GM18861 (cell line): ENCODE results near the gene RCOR3.
"Not testable (repeated sequence)": the region's sequence is repeated elsewhere in the genome, so short reads cannot be mapped to it uniquely, and the experiment has no call there.

Source experiments
- ATAC-seq: cut with Tn5 transposase; IDR thresholded peaks from one replicate; pipeline ENCODE4 v1.9.1; 2021; ENCODE audit not compliant: unreplicated experiment

RCOR3 gene

DNA sequence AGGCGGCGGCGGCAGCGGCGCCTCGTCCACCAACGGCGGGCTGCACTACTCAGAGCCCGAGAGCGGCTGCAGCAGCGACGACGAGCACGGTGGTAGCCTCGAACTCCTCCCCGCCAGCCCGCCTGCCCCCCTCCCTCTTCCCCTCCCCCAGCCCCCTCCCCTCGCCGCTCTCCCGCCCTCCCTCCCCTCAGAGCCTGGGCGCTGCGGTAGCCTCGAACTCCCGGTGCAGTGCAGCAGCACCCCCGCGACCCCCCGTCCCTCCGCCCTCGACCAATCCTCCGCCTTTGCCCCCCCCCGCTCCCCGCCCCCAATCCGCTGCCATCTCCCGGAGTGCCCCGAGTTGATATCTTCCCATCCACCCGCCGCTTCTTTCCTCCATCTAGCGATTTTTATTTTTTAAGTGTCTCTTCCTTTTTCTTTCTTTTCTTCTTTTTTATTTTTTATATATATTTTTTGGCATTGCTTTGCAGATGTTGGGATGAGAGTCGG is 516 bp downstream of the RCOR3 start:
- no peak for ATAC-seq

DNA sequence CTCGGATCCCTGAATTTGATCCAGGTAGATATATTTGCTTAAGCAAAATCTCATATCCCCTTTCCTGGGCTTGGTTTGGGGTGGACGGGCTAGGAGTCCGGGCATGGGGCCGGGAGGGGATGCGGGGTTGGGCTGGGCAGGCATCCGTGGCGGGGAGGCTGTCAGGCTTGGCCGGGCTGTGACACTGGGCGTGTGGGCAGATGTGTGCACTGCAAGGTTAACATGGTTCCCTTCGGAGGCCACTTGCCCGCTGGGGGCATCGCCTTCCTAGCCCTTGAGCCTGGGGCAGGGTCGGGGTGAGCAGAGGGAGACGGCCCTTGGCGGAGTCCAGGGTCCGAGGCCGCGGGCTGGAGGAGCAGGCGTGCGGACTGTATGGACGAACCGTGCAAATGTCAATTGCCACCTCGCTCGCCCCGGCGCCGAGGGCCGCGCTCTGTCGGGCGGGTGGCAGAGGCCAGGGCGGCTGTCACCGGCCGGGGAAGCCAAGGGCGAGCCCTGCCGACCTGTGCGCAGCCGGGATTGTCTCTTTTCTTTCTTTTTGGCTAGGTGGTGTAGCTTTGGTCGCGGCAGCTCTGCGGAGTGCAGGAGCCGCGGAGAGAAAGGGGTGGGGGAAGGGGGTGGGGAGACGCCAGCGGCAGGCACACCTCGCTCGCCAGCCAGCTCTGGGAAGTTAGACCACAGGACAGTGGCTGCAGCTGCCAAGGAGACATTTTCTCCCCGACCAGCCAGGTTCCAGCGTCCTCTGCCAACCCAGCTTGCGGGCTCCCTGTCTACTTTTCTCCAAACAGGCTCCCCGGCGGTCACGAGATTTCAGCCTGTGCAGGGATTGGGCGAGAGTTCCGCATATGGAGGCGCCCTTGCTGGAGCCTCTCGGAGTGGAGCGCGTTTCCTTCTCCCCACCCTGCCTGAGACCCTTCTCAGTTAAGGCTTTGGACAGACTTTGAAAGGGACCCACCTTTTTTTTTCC is 1.3 kb downstream of the RCOR3 start:
- ATAC-seq, result peak; percentile 28

DNA sequence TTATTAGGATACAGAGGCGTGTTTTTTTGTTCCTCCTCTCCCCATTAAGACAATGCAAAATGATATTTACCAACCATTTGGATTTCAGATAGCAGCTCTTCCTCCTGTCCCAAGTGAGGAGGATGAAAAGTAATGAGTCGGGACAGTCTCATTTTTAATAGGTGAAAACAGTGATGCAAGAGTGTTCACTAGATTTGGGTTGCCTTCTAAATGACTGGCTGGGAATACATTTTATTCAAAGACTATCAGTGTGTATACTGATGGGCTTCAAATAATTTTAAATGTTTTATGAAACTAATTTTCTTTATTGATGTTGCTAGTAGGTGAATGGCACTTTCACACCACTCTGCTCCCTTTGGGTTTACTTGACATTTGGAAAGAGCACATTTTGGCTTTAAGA is 2.1 kb downstream of the RCOR3 start:
- ATAC-seq, result no peak

DNA sequence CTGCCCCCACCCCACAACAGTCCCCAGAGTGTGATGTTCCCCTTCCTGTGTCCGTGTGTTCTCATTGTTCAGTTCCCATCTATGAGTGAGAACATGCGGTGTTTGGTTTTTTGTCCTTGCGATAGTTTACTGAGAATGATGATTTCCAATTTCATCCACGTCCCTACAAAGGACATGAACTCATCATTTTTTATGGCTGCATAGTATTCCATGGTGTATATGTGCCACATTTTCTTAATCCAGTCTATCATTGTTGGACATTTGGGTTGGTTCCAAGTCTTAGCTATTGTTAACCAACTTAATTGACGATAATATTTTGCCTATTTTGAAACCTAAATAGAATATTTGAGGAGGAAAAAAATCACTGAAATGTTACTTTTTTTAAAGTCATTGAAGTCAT is 3.9 kb downstream of the RCOR3 start:
- not testable (repeated sequence) for ATAC-seq

DNA sequence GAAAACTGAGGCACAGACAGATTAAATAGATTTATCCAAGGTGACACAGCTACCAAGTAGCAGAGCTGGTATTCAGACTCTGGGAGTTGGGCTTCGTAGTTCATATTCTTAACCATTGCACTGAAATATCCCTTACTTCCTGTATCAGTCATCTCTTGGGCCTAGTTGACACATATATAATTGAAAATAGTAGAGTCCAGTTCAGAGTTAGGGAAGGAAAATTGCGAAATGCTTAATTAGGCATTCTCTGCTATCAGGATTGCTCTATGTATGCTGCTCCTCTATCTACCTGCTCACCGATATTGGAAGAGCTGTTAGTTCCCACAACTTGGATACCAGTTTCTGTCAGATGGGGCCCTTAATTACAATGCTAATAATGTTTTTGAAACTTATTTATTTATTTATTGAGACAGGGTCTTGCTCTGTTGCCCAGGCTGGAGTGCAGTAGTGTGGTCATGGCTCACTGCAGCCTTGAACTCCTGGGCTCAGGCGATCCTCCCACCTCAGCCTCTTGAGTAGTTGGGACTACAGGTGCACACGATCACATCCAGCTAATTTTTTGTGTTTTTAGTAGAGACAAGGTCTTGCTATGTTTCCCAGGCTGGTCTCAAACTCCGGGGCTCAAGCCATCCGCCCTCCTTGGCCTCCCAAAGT is 8.2 kb downstream of the RCOR3 start:
- no peak for ATAC-seq

DNA sequence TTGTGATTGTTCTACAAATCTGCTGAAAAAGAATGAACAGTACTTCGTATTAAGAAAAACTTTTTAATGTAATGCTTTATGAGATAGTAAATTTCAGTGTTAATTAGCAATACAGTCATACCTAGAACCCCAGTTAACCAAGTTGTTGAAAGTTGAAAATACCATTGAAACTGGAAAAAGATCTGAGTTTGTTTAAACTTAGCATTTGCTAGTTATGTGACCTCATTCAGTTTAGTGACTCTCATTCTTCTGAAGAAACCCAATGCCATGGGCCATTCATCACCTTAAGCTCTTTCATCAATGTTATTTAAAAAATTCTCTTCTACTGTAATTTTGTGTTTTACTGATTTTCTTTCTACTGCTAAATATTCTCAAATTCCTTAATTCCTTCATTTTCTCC is 20.2 kb downstream of the RCOR3 start:
- no peak for ATAC-seq

DNA sequence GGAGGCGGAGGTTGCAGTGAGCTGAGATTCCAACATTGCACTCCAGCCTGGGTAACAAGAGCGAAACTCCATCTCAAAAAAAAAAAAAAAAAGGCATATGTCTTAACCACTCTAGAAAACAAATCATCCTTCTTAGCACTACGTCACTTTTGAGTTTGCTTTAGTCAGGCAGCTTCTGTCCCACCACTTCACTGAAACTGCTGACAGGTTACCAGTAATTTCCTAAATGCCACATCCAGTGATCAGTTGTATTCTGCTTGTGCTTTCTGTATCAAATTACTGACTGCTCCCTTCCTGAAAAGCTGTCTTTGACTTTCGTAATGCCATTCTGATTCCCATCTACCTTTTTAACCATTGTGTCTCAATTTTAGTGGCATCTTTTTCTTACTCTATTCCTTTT is 21.7 kb downstream of the RCOR3 start:
- no peak for ATAC-seq

DNA sequence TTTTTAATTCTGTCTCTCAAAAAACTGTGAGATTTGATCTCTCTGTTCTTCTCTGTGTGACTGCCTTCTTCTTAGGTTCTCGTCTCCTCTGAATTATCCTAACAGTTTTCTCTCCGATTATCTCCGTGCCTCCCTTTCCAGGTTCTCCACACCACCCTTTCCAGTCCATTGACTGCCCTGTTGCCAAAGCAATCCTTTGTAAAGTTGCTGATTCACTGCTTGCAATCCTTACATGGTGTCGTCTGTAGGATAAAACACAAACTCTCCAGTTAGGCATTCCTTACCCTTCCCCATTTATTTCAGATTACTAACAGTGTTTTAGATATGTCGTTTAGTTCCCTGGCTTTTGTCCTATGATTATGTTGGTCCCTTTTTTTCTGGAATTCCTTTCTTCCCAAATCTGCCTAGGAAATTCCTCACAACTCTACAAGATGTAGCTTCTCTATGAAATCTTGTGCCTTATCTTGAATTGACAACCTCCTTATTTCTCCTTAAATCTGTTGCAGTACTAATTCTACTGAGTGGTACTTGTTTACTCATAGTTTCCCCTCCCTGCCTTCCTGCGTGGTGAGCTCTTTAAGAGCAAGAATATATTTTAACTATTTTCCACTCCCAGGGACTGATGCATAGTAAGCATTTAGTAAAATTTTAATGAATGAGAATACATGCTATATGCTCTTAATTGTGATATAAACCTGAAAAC is 22.3 kb downstream of the RCOR3 start:
- ATAC-seq, result no peak

DNA sequence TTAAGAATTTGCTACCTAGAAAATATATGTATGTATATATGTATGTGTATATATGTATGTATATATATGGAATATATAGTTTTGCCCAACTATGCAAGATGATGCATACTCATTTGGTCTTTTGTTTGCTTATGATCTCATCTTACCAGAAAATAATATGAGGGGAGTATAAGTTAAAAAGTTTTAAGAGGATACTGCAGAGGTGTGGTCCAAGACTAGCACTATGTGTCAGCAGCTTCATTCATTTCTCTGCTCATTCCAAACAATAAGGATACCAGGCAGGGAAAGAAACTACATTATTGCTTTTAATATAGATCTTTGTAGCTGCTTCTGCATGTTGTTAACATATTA is 22.8 kb downstream of the RCOR3 start:
- ATAC-seq, result no peak

DNA sequence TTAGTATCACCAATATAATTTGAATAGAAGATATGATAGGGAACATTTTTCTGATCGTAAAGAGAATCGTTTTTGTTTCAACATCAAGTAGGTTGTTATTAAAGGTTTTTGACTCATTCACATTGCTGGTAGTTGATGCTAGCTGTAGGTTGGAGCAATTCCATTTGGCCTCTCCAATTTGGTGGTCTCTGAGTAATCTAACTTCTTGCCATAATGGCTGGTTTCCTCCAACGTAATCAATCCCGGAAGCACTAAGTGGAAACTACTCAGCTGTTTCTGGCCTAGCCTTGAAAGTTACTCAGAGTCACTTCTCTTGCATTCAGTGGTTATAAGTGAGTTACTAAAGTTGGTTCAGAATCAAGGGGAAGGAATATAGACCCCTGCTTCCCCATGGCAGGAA is 26.0 kb downstream of the RCOR3 start:
- no peak for ATAC-seq

DNA sequence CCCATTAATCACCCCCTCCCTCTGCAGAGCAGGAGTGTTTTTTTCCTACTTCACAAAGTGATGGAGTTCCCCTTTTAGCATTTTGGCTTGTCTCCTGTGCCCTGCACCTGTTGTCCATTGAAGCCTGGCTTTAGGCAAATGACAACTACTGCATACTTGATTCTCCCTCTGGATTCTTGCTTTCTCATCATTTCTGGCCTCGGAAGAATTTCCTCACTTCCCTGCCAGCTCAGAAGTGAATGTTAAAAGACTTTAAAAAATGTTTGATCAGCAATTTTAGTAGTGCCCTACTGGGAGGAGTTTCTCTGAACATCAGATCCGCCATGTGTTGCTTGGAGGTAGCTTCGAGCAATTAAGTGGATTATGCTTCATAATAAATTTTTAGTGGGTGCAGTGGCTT is 28.1 kb downstream of the RCOR3 start:
- no peak for ATAC-seq

DNA sequence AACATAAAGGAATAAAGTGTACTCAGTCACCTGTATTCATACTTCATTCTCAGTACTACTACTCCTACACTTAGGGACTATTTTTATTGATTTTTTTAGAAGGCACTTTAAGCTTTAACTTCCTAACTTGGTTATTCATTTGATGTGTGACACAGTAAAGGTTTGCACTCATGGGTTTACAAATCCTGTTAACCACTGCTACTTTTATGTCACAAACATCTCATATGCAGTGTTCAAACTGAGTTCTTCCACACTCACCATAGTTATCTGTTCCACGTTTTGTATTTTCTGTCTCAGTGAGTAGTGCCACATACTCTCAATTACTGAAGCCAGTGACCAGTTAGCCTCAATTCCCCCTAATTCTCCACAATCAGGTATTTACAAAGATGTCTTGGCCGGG is 33.2 kb downstream of the RCOR3 start:
- ATAC-seq, result no peak

DNA sequence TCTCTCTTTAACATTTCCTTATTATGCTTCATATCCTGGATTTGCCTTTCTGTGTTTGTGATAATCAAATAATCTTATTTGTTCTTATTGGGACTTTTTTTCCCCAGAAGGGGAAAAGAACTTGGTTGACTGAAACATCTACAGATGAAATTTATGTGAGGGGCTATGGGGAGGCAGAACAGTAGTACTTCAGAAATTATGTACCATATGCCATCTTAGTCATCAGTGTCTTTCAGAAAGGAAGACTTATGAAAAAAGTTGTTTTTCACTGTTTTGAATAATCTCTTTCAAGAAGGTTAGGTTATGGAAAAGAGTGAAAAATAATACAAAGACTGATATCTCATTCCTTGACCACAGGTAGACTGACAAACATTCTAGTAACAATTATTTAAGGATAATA is 37.2 kb downstream of the RCOR3 start:
- ATAC-seq, result no peak

DNA sequence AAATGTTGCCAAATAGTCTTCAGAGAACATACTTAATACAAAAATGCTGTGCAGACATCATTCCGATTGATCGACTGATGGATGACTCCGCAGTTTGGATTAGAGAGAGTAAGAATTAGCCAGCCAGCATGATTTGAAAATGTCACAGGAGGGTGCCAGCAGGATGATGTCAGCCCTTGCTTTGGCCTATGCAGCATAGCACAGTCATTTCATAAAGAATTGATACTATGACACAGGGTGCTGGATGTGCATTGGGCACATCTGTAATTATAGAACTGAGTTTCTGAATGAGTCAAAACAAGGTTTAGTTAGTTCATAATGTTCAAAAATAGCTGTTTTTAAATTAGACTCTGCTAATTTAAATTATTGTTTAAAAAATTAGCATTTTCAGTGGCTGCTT is 45.9 kb downstream of the RCOR3 start:
- peak; percentile 93 for ATAC-seq

DNA sequence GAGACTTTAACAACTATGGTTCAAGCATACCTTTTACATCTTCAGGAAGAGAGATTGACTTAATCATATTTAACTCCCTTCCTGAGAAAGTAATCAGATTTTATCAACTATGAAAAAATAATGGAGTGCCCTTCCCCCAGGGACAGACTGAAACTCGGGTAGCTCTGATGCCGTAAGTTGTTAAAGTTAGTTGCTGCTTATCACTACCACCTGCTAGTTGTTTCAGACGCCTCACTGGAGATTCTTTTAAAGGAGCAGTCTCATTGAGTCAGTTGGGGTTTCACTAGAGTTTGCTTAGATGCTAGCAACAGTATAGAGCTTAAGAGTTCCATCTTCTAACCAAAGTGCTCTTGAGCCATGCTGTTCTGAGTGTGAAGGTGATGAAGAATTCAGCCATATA is 50.5 kb downstream of the RCOR3 start:
- ATAC-seq, result no peak

DNA sequence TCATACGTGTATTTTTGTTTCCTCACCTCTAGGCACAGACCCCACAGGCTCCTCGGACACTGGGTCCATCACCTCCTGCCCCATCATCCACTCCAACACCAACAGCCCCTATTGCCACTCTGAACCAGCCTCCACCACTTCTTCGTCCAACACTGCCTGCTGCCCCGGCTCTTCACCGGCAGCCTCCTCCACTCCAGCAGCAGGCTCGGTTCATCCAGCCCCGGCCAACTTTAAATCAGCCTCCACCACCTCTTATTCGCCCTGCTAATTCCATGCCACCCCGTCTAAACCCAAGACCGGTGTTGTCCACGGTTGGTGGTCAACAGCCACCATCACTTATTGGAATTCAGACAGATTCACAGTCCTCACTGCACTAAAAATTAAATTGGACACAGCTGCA is 54.2 kb downstream of the RCOR3 start:
- ATAC-seq, result no peak

DNA sequence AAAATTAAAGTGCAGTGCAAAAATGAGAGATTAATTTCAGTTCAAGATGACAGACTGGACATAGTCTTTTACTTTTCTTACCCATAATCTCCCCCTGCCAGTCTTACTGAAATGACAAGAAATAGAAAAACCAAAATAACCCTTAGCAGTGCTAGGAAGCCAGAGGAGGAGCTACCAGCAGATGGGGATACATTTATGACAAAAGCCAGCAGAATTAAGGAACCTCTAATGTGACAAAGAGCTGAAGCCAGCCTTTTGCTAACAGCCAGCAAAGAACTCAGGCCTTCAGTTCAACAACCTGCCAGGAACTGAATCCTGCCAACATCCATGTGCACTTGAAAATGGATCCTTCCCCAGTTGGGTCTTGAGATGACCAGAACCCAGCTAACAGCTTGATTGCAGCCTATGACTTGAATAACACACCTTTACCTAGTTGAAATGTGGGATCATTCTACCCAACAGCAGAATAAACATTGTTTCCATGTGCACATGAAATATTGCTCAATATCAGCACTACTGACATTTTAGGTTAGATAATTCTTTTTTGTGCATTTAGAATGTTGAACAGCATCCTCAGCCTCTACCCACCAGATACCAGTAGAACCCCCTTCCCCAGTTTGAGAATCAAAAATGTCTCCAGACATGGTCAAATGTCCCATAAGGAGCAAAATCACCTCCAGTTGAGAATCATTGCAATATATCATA is 59.6 kb downstream of the RCOR3 start:
- ATAC-seq, result no peak

DNA sequence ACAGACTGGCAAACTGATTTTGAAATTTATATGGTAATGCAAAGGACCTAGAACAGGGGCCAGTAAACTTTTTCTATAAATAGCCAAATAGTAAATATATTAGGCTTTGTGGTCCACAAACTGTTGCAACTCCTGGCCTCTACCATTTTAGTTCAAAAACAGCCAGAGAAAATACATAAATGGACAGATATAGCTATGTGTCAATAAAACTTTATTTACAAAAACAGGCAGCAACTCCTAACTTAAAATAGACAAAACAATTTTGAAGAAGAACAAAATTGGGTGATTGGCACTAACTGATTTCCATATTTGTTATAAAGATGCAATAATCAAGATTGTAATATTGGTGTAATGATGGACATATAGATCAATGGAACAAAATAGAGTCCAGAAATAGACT is 60.7 kb downstream of the RCOR3 start:
- no peak for ATAC-seq

DNA sequence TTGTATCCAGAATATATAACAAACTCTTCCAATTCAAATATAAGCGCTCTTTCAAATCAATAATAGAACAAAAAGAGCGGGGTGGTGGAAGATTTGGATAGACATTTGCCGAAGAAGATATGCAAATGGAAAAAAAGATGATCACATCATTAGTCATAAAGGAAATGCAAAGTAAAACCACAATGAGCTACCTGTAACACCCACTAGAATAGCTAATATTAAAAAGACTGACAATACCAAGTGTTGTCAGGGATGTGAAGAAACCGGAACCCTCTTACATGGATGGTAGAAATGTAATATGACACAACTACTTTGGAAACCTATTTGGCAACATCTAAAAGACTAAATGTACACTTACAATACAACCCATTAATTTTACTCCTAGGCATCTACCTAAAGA is 61.8 kb downstream of the RCOR3 start:
- no peak for ATAC-seq

DNA sequence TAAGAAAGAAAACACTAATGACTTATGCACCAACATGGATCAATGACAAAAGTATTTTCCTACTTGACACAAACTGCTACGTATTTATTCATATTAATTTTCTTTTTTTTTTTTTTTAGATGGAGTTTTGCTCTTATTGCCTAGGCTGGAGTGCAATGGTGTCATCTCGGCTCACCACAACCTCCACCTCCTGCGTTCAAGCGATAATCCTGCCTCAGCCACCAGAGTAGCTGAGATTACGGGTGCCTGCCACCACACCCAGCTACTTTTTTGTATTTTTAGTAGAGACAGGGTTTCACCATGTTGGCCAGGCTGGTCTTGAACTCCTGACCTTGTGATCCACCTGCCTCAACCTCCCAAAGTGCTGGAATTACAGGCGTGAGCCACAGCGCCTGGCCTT is 62.5 kb downstream of the RCOR3 start:
- not testable (repeated sequence) for ATAC-seq
